Measurements from ENCODE around the gene ZFPL1. TPM values are rescaled to one million over a fixed set of nuclear protein-coding genes. Genes with fewer than 3 reads are reported as not detected.
A peak's percentile ranks its signal among the peaks of the same experiment; 100 is the strongest.

ZFPL1 gene
- total and polyA plus RNA-seq, 9 of the 15 experiments (the other 6 are each of a cell fraction or from before 2014, with no cell fraction given) = 3.7 to 37.5 (median 22.7) TPM

DNA sequence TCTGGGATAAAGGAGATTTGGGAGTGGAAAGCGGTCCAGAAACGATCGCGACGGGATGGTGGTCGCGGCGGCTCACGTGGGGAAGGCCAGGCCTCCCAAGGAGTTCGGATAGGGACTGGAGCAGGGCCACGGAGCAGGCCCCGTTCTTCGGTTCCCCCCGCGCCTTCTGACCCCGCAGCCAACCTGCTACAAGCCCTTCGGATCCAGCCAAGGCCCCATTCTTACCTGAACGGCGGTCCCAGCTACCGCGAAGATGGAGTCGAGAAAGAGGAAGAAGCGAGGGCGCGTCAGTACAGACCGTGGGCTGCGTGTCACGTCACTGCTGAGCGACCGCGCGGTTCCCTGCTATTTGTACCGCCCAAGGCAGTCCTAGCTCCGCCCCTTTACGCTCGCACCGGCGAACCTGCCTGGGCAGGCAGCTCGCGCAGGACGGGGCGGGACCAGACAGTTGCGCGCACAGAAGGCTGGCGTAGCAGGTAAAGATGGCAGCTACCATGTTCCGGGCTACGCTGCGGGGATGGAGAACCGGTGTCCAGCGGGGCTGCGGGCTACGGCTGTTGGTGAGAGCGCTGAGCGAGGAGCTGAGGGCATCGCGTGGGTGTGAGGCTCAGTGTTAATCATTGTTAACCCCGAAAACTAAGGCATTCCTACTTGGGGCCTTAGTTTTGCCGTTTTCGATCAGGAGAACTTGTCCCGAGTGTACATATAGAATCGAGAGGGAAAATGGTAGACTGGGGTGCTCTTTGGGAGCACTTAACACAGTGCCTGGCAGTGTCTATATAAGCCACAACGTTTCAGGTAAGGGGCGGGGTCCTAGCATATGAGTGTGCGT lies 38.1 kb downstream of the ZFPL1 start, which contains the start of the genes FAU and MRPL49 (continued):
- TF ChIP-seq MEIS2 (IDR thresholded peaks at IDR 0.05; ENCODE audit: partially characterized antibody) (peak; percentile 88), POLR3G (IDR thresholded peaks at IDR 0.05; ENCODE audit: extremely low read depth, insufficient read length, insufficient replicate concordance) (no peak), NR2C2 (CRISPR knock-in tag; IDR thresholded peaks at IDR 0.05) (peak; percentile 81), NR2C2 (tag; IDR thresholded peaks at IDR 0.05) (peak; percentile 84), LCOR (CRISPR knock-in tag; IDR thresholded peaks at IDR 0.05) (0 out of 2 replicates have a peak, but pooled peaks have one; percentile 2), ZBTB7A (IDR thresholded peaks at IDR 0.05; ENCODE audit: borderline replicate concordance, control insufficient read depth, low read depth, low read length) (peak; percentile 58; the same call in 1 of the 2 replicates), ZNF551 (CRISPR knock-in tag; IDR thresholded peaks at IDR 0.05) (no peak), PML (IDR thresholded peaks at IDR 0.05; ENCODE audit: low read length) (peak; percentile 79), SREBF1 (IDR thresholded peaks at IDR 0.05; ENCODE audit: borderline replicate concordance, low read depth, low read length) (no peak), RNF2 (IDR thresholded peaks at IDR 0.05) (peak; percentile 12; the same call in 1 of the 2 replicates), FOXM1 (IDR thresholded peaks at IDR 0.05; ENCODE audit: low read depth) (0 out of 2 replicates have a peak, but pooled peaks have one; percentile 21), FOXM1 (CRISPR knock-in tag; IDR thresholded peaks at IDR 0.05; ENCODE audit: low read depth) (peak; percentile 75; the same call in 1 of the 2 replicates), CREM (IDR thresholded peaks at IDR 0.05; ENCODE audit: low read depth) (peak; percentile 99), SMARCE1 (IDR thresholded peaks at IDR 0.05) (peak; percentile 39; the same call in 1 of the 2 replicates), RBM34 (IDR thresholded peaks at IDR 0.05; ENCODE audit: borderline replicate concordance, insufficient read depth, low read length) (no peak), POLR3A (IDR thresholded peaks at IDR 0.05; ENCODE audit: borderline replicate concordance, extremely low read depth, insufficient read depth, insufficient read length) (no peak), FIP1L1 (IDR thresholded peaks at IDR 0.05; ENCODE audit: low read depth, low read length, poor library complexity, severe bottlenecking) (peak; percentile 57)
- TF ChIP-seq, protein P1, sequence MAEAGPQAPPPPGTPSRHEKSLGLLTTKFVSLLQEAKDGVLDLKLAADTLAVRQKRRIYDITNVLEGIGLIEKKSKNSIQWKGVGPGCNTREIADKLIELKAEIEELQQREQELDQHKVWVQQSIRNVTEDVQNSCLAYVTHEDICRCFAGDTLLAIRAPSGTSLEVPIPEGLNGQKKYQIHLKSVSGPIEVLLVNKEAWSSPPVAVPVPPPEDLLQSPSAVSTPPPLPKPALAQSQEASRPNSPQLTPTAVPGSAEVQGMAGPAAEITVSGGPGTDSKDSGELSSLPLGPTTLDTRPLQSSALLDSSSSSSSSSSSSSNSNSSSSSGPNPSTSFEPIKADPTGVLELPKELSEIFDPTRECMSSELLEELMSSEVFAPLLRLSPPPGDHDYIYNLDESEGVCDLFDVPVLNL (CRISPR knock-in tag; IDR thresholded peaks at IDR 0.05; ENCODE audit: low read depth) = peak; percentile 81
- TF ChIP-seq, protein P2, sequence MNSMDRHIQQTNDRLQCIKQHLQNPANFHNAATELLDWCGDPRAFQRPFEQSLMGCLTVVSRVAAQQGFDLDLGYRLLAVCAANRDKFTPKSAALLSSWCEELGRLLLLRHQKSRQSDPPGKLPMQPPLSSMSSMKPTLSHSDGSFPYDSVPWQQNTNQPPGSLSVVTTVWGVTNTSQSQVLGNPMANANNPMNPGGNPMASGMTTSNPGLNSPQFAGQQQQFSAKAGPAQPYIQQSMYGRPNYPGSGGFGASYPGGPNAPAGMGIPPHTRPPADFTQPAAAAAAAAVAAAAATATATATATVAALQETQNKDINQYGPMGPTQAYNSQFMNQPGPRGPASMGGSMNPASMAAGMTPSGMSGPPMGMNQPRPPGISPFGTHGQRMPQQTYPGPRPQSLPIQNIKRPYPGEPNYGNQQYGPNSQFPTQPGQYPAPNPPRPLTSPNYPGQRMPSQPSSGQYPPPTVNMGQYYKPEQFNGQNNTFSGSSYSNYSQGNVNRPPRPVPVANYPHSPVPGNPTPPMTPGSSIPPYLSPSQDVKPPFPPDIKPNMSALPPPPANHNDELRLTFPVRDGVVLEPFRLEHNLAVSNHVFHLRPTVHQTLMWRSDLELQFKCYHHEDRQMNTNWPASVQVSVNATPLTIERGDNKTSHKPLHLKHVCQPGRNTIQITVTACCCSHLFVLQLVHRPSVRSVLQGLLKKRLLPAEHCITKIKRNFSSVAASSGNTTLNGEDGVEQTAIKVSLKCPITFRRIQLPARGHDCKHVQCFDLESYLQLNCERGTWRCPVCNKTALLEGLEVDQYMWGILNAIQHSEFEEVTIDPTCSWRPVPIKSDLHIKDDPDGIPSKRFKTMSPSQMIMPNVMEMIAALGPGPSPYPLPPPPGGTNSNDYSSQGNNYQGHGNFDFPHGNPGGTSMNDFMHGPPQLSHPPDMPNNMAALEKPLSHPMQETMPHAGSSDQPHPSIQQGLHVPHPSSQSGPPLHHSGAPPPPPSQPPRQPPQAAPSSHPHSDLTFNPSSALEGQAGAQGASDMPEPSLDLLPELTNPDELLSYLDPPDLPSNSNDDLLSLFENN (IDR thresholded peaks at IDR 0.05; ENCODE audit: low read depth in 2 of 2, low read length in 2 of 2) = peak in 1 of 2 experiments; percentile 59; a peak in 1 of 4 replicates

Measured in K562 (cell line).